ES-I3 (cell line): ENCODE results near the gene SLC43A3.
A peak's percentile ranks its signal among the peaks of the same experiment; 100 is the strongest.

Experiments
- H3K36me3 ChIP-seq: 2 replicates; pipeline ENCODE4 v1.6.1; 2013; ENCODE audit warnings: mild to moderate bottlenecking, low read length, control low read depth, moderate library complexity; ENCODE audit not compliant: insufficient read depth
- H3K4me1 ChIP-seq: 2 replicates; pipeline ENCODE4 v1.6.1; 2013; ENCODE audit warnings: mild to moderate bottlenecking, control low read depth, low read length; ENCODE audit not compliant: insufficient read depth
- H3K9ac ChIP-seq: 2 replicates; pipeline ENCODE4 v1.6.1; 2013; ENCODE audit warnings: low read depth, mild to moderate bottlenecking, low read length, moderate library complexity
- H3K9me3 ChIP-seq: 2 replicates; pipeline ENCODE4 v1.6.1; 2013; ENCODE audit warnings: mild to moderate bottlenecking, low read length, moderate library complexity; ENCODE audit not compliant: control insufficient read depth, insufficient read depth

The SLC43A3 gene

GRCh38 chr11:57426439-57426928, 437 bp downstream of the SLC43A3 start:
- peak overlapping the region; percentile 65; the same call in 1 of the 2 replicates for H3K9ac ChIP-seq
- H3K9me3 ChIP-seq = no peaks in the 10 kb centered on the region
- H3K36me3 ChIP-seq = no peaks in the 10 kb centered on the region
- H3K4me1 ChIP-seq = peaks cover 26% of the 10 kb centered on the region

- Histone ChIP-seq H3K36me3 (no peaks in the 10 kb centered on the region), H3K9me3 (no peaks in the 10 kb centered on the region), H3K9ac (peak overlapping the region; percentile 65; the same call in 1 of the 2 replicates), H3K4me1 (peaks cover 26% of the 10 kb centered on the region)
These were observed 1.1 kb downstream of the SLC43A3 start for GRCh38 chr11:57425565-57426438.

GRCh38 chr11:57424792-57425564, 1.9 kb downstream of the SLC43A3 start:
- H3K4me1 ChIP-seq = peaks cover 26% of the 10 kb centered on the region
- no peak overlapping the region for H3K9ac ChIP-seq
- no peaks in the 10 kb centered on the region for H3K36me3 ChIP-seq
- H3K9me3 ChIP-seq = no peaks in the 10 kb centered on the region

- no peak overlapping the region for H3K9ac ChIP-seq
These were observed 2.7 kb downstream of the SLC43A3 start for GRCh38 chr11:57424137-57424791.

GRCh38 chr11:57422669-57423068, 4.3 kb downstream of the SLC43A3 start:
- Histone ChIP-seq H3K9me3 (no peaks in the 10 kb centered on the region), H3K4me1 (peaks cover 26% of the 10 kb centered on the region), H3K36me3 (no peaks in the 10 kb centered on the region; the same call in 1 of the 2 replicates), H3K9ac (no peak overlapping the region)

More at GRCh38 chr11:57424137-57424791, 2.7 kb downstream of the SLC43A3 start:
- Histone ChIP-seq H3K4me1 (peaks cover 26% of the 10 kb centered on the region), H3K9me3 (no peaks in the 10 kb centered on the region), H3K36me3 (no peaks in the 10 kb centered on the region; the same call in 1 of the 2 replicates)

- Histone ChIP-seq H3K9ac (no peak overlapping the region), H3K4me1 (peaks cover 23% of the 10 kb centered on the region), H3K36me3 (no peaks in the 10 kb centered on the region; the same call in 1 of the 2 replicates), H3K9me3 (no peaks in the 10 kb centered on the region)
These were observed 5.1 kb downstream of the SLC43A3 start for GRCh38 chr11:57421805-57422204.

- no peaks in the 10 kb centered on the region; the same call in 1 of the 2 replicates for H3K36me3 ChIP-seq
These were observed 5.9 kb downstream of the SLC43A3 start for GRCh38 chr11:57421066-57421465.

GRCh38 chr11:57419146-57419545, 7.8 kb downstream of the SLC43A3 start:
- H3K36me3 ChIP-seq = peaks cover 3% of the 10 kb centered on the region
- no peaks in the 10 kb centered on the region for H3K9me3 ChIP-seq
- H3K9ac ChIP-seq = no peak overlapping the region
- H3K4me1 ChIP-seq = peaks cover 2% of the 10 kb centered on the region

More at GRCh38 chr11:57421066-57421465, 5.9 kb downstream of the SLC43A3 start:
- H3K9ac ChIP-seq = no peak overlapping the region
- no peaks in the 10 kb centered on the region for H3K9me3 ChIP-seq
- peaks cover 18% of the 10 kb centered on the region for H3K4me1 ChIP-seq

GRCh38 chr11:57418131-57418530, 8.8 kb downstream of the SLC43A3 start:
- Histone ChIP-seq H3K36me3 (peaks cover 3% of the 10 kb centered on the region), H3K9me3 (no peaks in the 10 kb centered on the region), H3K4me1 (no peaks in the 10 kb centered on the region), H3K9ac (no peak overlapping the region)

GRCh38 chr11:57417056-57417455, 9.9 kb downstream of the SLC43A3 start:
- H3K36me3 ChIP-seq = peaks cover 3% of the 10 kb centered on the region
- H3K4me1 ChIP-seq = no peaks in the 10 kb centered on the region
- H3K9me3 ChIP-seq = no peaks in the 10 kb centered on the region
- H3K9ac ChIP-seq = no peak overlapping the region

GRCh38 chr11:57416436-57416835, 10.5 kb downstream of the SLC43A3 start:
- no peaks in the 10 kb centered on the region for H3K4me1 ChIP-seq
- peaks cover 3% of the 10 kb centered on the region for H3K36me3 ChIP-seq
- H3K9me3 ChIP-seq = no peaks in the 10 kb centered on the region
- no peak overlapping the region for H3K9ac ChIP-seq

GRCh38 chr11:57414612-57415212, 12.2 kb downstream of the SLC43A3 start:
- Histone ChIP-seq H3K36me3 (peaks cover 5% of the 10 kb centered on the region), H3K9me3 (no peaks in the 10 kb centered on the region), H3K4me1 (no peaks in the 10 kb centered on the region), H3K9ac (no peak overlapping the region)

- Histone ChIP-seq H3K4me1 (no peaks in the 10 kb centered on the region), H3K9me3 (no peaks in the 10 kb centered on the region), H3K36me3 (peaks cover 5% of the 10 kb centered on the region), H3K9ac (no peak overlapping the region)
These were observed 13.2 kb downstream of the SLC43A3 start for GRCh38 chr11:57413681-57414080.

GRCh38 chr11:57410287-57410686, 16.6 kb downstream of the SLC43A3 start:
- Histone ChIP-seq H3K36me3 (peaks cover 5% of the 10 kb centered on the region), H3K4me1 (no peaks in the 10 kb centered on the region), H3K9me3 (no peaks in the 10 kb centered on the region), H3K9ac (no peak overlapping the region)
